OCI-LY7 (cell line): ENCODE data around the gene FTSJ3.

Source experiments
- EZH2phosphoT487 ChIP-seq: fragments of 200-600 bp; sonication (generic); IDR thresholded peaks from 2 replicates; pipeline ENCODE4 v1.6.1; 2018; ENCODE audit warnings: low read depth, borderline replicate concordance, mild to moderate bottlenecking, mixed run types, antibody characterized with exemption, low read length, moderate library complexity, mixed read lengths
- TF ChIP-seq, protein P1 (sequence below): fragments of 200-600 bp; sonication (generic); conservative IDR thresholded peaks from 2 replicates; pipeline ENCODE4 v1.5.1; 2014; ENCODE audit warnings: mild to moderate bottlenecking, antibody characterized with exemption, low read length, moderate library complexity, mixed read lengths

DNA sequence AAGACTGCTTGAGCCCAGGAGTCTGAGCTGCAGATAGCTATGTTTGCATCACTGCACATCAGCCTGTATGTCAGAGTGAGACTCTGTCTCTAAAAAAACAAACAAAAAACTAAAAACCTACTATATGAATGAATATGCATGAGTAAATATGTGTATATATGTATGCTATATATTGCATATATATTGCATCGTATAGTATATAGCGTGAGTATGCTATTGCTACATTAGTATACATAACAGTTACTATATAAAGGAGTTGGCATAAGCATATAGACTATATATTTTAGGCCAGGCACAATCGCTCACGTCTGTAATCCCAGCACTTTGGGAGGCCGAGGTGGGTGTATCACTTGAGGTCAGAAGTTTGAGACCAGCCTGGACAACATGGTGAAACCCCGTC is 37.4 kb downstream of the FTSJ3 start:
- TF ChIP-seq, protein P1, sequence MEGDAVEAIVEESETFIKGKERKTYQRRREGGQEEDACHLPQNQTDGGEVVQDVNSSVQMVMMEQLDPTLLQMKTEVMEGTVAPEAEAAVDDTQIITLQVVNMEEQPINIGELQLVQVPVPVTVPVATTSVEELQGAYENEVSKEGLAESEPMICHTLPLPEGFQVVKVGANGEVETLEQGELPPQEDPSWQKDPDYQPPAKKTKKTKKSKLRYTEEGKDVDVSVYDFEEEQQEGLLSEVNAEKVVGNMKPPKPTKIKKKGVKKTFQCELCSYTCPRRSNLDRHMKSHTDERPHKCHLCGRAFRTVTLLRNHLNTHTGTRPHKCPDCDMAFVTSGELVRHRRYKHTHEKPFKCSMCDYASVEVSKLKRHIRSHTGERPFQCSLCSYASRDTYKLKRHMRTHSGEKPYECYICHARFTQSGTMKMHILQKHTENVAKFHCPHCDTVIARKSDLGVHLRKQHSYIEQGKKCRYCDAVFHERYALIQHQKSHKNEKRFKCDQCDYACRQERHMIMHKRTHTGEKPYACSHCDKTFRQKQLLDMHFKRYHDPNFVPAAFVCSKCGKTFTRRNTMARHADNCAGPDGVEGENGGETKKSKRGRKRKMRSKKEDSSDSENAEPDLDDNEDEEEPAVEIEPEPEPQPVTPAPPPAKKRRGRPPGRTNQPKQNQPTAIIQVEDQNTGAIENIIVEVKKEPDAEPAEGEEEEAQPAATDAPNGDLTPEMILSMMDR, result no peak
- TF ChIP-seq EZH2phosphoT487, result no peak
